Measurements from ENCODE around the gene HPDL.

HPDL gene

DNA sequence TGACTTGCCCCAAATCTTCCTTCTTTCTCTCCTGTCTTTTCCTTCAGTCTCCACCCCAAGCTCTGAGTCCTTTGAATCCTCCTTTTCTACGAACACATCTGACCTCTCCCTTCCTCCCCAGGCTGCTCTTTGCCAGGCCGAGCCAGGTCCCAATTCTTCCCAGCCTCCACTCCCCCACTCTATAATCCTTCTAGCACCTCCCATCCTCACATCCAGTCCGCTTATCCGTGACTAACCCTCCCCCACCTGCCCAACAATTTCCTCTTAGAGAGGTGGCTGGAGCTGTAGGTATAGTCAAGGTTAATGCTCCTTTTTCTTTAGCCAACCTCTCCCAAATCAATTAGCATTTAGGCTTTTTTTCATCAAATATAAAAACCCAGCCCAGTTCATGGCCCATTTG is 9.5 kb upstream of the HPDL start:
- intact Hi-C loops (cut with DNase I) = no loop called here
- DNase-seq = no peak

DNA sequence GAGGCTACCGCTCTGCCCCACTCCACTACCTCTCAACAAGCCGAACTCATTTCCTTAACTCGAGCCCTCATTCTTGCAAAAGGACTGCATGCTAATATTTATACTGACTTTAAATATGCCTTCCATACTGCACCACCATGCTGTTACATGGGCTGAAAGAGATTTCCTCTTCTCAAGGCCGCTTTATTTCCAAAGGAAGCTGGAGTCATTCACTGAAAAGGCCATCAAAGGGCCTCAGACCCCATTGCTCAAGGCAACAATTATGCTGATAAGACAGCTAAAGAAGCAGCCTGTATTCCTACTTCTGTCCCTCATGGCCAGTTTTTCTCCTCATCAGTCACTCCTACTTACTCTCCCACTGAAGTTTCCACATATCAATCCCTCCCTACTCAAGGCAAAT is 6.9 kb upstream of the HPDL start:
- DNase-seq = no peak
- intact Hi-C loops (cut with DNase I) = no loop called here

DNA sequence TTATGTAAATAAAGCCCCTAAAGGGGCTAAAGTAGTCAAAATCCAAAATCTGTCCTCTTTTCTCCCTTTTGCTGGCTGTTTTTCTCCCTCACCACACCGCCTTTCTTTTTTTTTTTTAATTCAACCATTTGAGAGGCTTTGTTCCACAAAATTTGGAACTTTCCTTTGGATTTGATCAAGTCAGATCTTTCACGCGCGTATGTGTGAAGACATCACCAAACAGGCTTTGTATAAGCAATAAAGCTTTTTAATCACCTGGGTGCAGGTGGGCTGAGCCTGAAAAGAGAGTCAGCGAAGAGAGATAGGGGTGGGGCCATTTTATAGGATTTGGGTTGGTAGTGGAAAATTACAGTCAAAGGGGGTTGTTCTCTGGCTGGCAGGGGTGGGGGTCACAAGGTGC is 5.3 kb upstream of the HPDL start:
- no peak for DNase-seq
- intact Hi-C loops (cut with DNase I) = no loop called here

DNA sequence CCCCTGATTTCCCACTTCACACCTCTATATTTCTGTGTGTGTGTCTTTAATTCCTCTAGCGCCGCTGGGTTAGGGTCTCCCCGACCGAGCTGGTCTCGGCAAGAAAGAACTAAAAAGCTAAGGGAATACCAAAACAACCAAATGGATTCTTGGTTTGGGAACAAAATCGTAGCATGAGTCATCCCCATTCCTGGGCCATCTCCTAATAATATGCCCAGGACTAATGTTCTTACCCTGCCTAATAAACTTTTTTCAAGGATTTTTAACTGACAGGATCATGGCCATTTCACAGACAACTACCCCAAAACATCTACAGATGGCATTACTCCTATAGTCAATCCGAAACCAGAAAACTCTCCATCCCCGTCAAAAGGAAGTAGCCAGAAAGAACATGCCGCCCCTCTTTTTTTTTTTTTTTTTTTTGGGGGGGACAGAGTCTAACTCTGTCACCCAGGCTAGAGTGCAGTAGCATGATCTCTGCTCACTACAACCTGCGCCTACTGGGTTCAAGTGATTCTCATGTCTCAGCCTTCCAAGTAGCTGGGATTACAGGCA is 4.1 kb upstream of the HPDL start:
- intact Hi-C loops (cut with DNase I) = no loop called here
- DNase-seq = no peak

DNA sequence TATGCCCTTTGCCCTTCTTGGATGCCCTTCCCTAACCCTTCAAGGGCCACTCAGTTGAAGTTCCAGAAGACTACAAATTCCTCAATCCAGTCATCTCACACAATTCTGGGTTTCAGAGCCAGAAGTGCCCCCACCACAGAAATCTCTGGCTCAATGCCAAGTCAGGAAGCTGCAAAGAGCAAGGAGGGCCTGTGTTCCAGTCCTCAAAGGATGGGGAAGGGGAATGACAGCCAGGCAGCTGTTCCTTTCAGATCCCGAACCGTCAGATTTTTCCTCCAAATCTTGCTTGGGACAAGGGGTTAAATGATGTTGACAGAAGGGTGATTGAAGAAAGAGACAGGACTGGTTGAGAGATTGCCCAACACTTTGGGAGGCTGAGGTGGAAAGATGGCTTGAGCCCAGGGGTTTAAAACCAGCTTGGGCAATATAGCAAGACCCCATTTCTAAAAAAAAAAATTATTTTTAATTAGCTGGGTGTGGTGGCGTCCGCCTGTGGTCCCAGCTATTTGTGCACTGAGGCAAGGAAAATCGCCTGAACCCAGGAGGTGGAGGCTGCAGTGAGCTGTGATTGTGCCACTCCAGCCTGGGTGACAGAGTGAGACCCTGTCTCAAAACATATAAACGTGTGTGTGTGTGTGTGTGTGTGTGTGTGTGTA is 716 bp upstream of the HPDL start:
- DNase-seq = peak in 6 of 42 donors; percentile 15 to 53 (median 28)
- intact Hi-C loops (cut with DNase I) = no loop called here

DNA sequence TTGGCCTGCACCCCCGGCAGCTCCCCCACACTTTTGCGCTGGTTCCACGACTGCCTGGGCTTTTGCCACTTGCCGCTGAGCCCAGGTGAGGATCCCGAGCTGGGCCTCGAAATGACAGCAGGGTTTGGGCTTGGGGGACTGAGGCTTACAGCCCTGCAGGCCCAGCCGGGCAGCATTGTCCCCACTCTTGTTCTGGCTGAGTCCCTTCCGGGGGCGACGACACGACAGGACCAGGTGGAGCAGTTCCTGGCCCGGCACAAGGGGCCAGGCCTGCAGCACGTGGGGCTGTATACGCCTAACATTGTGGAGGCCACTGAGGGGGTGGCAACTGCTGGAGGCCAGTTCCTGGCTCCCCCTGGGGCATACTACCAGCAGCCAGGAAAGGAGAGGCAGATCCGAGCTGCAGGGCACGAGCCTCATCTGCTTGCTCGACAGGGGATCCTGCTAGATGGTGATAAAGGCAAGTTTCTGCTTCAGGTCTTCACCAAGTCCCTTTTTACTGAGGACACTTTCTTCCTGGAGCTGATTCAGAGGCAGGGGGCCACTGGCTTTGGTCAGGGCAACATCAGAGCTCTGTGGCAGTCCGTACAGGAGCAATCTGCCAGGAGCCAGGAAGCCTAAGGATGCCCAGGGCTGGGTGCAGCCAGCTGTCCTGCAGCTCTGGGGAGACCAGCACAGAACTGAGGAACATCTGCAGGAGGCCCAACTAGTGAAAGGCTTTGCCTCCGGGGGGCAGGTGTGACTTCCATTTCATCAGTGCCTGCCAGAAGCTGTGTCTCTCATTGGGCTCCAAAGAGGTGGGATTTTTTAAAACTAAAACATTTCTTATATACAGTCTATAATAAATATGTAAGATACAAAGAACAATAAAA is 1.2 kb downstream of the HPDL start:
- intact Hi-C loops (cut with DNase I) = no loop called here
- DNase-seq = no peak

DNA sequence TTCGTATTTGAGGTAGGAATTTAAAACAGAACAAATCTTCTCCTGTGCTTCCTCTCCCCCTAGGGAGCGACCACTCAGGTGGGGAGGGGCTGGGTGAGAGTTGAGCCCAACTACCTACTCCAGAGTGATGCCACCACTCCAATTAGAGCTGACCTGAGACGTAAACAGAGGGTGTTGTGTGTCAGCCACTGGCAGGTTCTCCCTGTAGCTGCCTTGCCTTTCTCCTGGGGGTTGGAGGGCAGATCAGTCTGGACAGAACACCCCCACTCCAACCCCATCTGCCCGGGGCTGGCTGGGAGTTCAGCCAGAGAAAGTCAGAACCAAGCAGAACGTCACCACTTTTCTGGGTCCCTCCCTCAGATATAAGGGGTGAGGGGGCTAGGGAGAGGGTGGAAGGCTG is 2.0 kb downstream of the HPDL start:
- intact Hi-C loops (cut with DNase I) = no loop called here
- DNase-seq = no peak

DNA sequence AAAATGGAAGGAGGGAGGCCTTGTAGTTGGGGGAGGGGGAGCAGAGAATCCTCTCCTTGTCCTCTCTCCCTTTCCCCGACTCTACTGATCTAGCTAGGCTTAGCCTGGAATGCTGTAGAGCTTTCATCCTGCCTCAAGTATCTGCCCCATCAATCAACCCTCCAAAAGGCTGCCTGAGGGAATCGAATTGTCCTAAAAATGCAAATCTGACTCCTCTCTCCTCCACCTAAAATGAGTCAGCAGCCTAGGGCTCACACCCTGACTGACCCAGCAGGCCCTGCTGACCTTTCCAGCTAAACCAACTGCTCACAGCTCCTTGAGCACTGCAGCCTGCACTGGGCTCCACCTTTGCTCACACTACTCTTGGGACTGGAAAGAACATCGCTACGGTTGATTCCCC is 2.8 kb downstream of the HPDL start:
- DNase-seq = no peak
- intact Hi-C loops (cut with DNase I) = no loop called here

DNA sequence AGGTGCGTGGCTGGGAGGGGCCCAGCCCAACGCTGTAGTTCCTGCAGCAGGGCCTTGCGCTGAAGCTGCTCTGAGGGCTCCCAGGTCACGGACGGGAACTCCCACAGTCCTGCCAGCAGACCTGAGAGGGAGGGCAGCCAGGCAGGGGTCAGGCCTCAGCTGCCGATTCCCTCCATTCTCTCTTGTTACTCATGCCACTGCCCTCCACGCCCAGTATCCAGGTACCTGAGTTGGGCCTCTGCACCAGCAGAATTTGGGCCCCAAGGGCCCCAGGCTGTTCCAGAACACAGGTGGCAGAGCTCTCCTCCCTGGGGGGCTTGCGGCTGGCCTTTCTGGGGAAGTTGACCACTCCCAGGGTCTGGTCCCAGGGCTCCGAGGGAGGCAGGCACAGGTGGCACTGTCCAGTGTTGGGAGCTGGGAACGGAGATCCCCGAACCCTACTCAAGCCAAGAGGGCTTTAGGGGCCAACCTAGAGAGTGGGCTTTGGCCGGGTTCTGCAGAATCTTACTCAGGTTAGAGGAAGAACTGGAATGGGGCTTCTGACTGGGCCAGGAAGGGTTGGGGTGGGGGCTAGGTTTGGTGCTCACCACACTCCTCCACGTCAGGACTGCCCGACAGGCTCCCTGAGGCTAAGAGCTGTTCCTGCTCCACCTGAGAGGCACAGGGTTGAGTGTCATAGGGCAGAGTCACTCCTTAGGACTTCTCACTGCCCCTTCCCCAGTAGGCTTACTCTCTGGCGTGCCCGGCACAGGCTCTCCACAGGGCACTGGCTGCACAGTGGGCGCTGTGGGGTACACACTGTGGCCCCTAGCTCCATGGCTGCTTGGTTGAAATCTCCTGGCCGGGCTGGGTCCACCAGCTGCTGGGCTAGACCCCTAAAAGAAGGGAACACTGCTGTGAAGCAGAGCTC is 5.0 kb downstream of the HPDL start:
- intact Hi-C loops (cut with DNase I) = no loop called here
- no peak for DNase-seq

DNA sequence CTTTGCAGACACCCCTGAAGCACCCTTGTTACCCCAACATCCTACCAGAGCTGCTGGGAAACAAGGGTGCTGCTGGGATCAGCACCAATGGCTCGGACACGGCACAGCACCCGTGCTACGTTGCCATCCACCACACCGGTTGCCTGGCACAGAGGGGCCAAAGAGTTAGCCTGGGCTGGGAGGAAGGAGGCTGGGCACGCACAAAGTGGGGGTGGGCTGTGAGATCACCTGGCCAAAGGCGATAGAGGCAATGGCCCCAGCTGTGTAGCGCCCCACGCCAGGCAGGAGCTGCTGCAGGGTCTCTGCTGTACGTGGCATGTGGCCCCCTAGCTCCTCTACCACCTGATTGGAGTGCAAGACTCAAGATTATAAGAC is 5.6 kb downstream of the HPDL start:
- intact Hi-C loops (cut with DNase I) = no loop called here
- no peak for DNase-seq

DNA sequence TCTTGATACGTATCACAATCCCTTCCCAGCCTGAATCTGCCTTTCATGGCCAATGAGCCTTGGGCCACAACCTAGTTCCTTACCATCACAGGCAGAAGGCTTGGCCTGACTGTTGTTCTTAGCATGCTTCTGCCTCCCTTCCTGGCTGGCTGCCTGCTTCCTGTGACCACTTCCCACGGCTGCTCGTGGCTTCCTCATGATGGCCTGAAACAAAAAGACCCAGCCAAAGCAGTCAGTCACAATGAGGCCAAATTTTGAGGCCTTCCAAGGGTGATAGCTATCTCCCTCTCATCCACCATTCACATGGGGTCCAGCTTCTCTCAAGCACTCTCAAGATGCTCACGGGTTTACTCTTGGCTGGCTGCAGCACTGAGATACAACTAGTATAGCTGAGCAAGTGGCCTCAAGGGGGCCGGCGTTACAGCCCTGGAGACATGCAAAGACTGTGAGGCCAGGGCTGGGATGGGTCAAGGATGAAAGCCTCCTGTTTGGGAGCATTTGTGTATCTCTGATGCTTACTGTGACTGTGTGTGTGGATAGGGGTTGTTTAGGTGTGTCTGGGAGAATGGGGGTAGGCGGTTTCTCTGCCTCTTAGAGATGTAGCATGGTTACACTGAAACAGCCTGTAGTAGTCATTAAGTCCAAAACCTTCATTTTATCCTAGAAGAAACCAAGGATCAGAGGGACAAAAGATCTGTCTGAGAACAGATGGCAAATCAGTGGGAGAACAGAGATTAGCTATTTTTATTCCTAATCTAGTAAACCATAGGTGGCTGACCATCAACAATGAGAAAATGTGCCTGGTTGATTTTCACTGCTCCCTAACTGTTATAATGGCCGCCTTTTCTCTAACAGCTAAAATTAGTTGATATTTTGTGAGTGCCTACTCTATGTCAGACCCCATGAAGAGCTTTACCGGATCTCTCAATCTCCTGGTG is 7.9 kb downstream of the HPDL start:
- intact Hi-C loops (cut with DNase I) = no loop called here
- DNase-seq = peak in 15 of 42 donors; percentile 14 to 60 (median 31)

DNA sequence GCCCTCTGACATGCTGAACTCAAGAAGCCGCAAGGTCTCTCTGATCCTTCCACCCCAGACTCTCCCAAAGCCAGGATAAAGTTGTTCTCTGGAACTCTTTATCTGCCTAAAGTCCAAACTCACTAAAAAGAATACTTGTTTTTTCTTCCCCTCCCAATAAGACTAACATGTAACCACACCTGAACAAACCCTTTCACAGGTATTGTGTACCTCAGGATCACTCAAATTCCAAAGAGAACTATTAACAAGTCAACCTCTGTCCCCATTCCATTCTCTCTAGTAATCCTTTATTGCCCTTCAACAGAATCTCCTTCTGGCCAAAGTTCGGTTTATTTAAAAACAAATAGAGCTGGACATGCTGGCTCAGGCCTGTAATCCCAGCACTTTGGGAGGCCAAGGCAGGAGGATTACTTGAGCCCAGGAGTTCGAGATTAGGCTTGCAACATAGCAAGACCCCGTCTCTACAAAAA is 9.2 kb downstream of the HPDL start:
- intact Hi-C loops (cut with DNase I) = no loop called here
- DNase-seq = no peak

DNA sequence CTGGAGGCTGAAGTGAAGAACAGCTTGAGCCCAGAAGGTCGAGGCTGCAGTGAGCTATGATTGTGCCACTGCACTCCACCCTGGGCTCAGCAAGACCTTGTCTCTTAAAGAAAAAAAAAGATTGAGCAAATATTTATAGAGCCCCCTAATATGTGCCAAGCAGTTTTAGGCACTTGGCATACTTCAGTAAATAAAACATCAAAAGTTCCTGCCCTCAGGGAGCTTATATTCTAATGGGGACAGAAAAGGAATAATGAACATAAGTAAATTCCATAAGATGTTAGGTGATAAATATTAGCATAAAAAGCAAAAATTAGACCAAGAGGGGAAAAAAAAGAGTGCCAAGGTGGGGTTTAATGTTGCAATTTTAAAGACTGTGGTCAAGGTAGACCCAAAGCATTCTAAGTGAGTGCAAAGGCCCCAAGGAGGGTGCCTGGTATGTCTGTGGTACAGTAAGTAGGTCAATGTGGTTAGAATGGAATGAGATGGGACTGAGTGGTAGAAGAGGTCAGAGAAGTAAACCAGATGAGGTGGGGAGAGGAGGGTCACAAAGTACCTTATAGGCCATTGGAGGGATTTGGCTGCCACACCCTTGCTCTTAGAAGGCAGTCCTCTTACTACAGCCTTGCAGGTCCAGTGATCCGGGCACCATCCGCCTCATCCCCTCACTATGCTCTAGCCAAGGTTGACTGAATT is 11.1 kb downstream of the HPDL start:
- DNase-seq = no peak
- intact Hi-C loops (cut with DNase I) = no loop called here

DNA sequence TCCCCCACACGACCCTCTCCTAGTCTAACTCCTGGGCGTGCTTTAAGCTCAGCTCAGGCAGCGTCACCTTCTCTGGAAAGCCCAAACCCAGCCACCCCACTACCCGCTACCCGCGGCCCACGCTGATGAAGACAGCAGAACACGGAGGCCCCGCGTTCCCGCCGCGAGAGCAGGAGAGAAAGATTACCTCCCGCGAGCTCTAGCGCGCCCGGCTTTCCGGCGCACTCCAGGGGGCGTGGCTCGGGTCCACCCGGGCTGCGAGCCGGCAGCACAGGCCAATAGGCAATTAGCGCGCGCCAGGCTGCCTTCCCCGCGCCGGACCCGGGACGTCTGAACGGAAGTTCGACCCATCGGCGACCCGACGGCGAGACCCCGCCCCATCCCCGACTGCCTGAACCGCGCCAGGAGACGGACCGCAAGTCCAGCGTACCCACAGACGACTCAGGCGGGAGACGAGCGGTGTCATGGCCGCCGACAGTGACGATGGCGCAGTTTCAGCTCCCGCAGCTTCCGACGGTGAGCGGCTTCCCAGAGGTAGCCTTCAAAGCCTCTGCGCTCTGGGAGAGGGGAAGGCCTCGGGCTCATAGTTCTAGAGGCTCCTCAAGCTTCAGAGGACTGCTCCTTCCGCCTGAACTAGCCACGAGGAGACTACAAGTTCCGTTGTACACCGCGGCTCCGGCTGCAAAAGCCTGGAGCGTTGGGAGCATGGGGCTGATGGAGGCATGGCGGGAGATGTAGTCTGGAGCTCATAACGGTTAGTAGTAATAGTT is 13.3 kb downstream of the HPDL start, which contains the start of the genes MUTYH and TOE1:
Gene MUTYH, minus strand, starts transcription at position 652 of the 770 bp plus-strand sequence. CDS start 5,935 bp downstream, outside the sequence.
Gene TOE1, plus strand, starts transcription at position 382 of the 770 bp plus-strand sequence. Its CDS starts 83 bp downstream, at position 465.
- DNase-seq = peak; percentile 84 to 96 (median 91)
- intact Hi-C loops (cut with DNase I) = loop anchor here (10.0 kb wide), 1 partner anchor 235 kb away; no protein-coding TSS in a partner anchor

DNA sequence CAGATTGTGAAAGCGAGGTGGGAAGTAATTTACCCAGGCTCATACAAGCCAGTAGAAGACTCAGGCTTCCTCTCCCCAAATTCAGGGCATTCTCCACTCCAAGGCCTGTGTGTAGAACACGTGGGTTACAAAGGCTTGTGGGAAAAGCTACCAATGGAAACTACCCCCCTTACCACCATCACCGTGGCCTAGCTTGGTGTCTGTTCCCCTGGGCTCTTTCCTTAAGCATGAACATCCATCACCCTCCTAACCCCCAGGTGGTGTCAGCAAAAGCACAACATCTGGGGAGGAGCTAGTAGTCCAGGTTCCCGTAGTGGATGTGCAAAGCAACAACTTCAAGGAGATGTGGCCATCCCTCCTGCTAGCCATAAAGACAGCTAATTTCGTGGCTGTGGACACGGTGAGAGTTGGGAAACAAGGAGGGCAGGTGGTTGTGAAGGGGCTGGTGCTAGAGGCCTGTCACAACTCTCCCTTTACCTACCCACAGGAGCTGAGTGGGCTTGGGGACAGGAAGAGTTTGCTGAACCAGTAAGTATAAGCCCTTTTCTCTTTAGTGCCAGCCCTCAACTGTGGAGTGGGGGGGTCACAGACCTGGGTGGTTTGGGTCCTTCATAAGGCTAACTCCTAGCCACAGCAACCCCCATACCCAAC is 14.2 kb downstream of the HPDL start:
- intact Hi-C loops (cut with DNase I) = loop anchor here (10.0 kb wide), 1 partner anchor 234 kb away; no protein-coding TSS in a partner anchor
- peak in 4 of 42 donors; percentile 13 to 32 (median 22) for DNase-seq

DNA sequence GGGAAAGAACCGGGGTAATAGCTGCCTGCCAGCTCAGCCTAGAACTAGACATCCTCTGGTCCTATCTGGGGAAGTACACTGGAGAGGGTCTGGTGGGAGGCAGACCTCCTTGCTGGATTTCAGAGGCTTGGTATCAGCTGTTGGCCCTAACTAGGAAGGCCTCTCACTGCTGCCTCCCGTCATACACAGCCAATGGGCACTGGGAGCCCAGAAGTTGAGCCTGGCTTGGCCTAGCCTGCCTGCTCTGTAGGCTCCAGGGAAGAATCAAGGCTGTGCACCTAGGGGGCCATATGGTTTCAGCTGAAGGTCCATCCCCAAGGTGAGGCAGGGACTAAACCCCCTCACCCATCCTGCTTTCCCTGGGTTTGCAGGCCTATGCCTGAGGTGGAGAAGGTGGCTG is 17.8 kb downstream of the HPDL start:
- intact Hi-C loops (cut with DNase I) = loop anchor here (10.0 kb wide), 1 partner anchor 230 kb away; no protein-coding TSS in a partner anchor
- DNase-seq = no peak

All from head of caudate nucleus (tissue), 42 donors.